WTC11 (cell line): ENCODE results near the gene MGAT3. TPM values are rescaled to one million over a fixed set of nuclear protein-coding genes. Genes with fewer than 3 reads are reported as not detected.

ENCODE experiments used
- ATAC-seq: fragments of 200-7000 bp; cut with Tn5 transposase; 2 replicates; pipeline ENCODE4 v1.10.0; 2021; ENCODE audit warnings: mild to moderate bottlenecking, moderate library complexity
- CTCF ChIA-PET: fragments of 300-600 bp; sonication (Branson Sonifier 250); formaldehyde crosslinking; loops from one replicate; lab custom pipeline; 2021; ENCODE audit warnings: antibody characterized with exemption; lab: Charles Lee
- POLR2A ChIA-PET: fragments of 350-600 bp; sonication (Branson Sonifier 250); formaldehyde crosslinking; loops from one replicate; lab custom pipeline; 2021; ENCODE audit warnings: antibody characterized with exemption; lab: Charles Lee
- DNase-seq: peaks from one replicate; pipeline ENCODE4 v3.0.0; 2021; ENCODE audit warnings: low spot score
- H3K27ac Mint-ChIP-seq: 2 replicates; pipeline ENCODE4 v1.8.0; 2021; ENCODE audit warnings: mixed read lengths
- H3K27me3 Mint-ChIP-seq: 2 replicates; pipeline ENCODE4 v1.8.0; 2021; ENCODE audit warnings: low read depth, mild to moderate bottlenecking, moderate library complexity, mixed read lengths
- H3K36me3 Mint-ChIP-seq: 2 replicates; pipeline ENCODE4 v1.8.0; 2021; ENCODE audit warnings: mixed read lengths
- H3K4me1 Mint-ChIP-seq: 2 replicates; pipeline ENCODE4 v1.8.0; 2022; ENCODE audit warnings: mixed read lengths
- H3K4me3 Mint-ChIP-seq: 2 replicates; pipeline ENCODE4 v1.8.0; 2021; ENCODE audit warnings: mild to moderate bottlenecking, moderate library complexity, mixed read lengths
- H3K9me3 Mint-ChIP-seq: 2 replicates; pipeline ENCODE4 v1.8.0; 2021; ENCODE audit warnings: mixed read lengths
- ATF1 ChIP-seq: sonication (generic); formaldehyde crosslinking; IDR thresholded peaks from 2 replicates; pipeline ENCODE4 v1.8.1; 2023; ENCODE audit warnings: mild to moderate bottlenecking, moderate library complexity, missing genetic modification reagents
- ATF3 ChIP-seq: sonication (generic); formaldehyde crosslinking; conservative IDR thresholded peaks from 2 replicates; pipeline ENCODE4 v1.8.1; 2022; ENCODE audit warnings: mild to moderate bottlenecking, missing genetic modification reagents
- ATF6 ChIP-seq: sonication (generic); formaldehyde crosslinking; IDR thresholded peaks from 2 replicates; pipeline ENCODE4 v1.8.1; 2023; ENCODE audit warnings: mild to moderate bottlenecking, missing genetic modification reagents
- CBFB ChIP-seq: sonication (generic); formaldehyde crosslinking; IDR thresholded peaks from 2 replicates; pipeline ENCODE4 v1.8.1; 2022; ENCODE audit warnings: mild to moderate bottlenecking, low read depth, missing genetic modification reagents
- CDX4 ChIP-seq: fragments of 250-450 bp; sonication (Bioruptor Pico); IDR thresholded peaks from 2 replicates; pipeline ENCODE4 v1.9.0; 2021; ENCODE audit warnings: moderate library complexity, mild to moderate bottlenecking, inconsistent platforms, borderline replicate concordance
- CREB1 ChIP-seq: sonication (generic); formaldehyde crosslinking; IDR thresholded peaks from 2 replicates; pipeline ENCODE4 v1.8.0; 2023; ENCODE audit warnings: mild to moderate bottlenecking, missing genetic modification reagents
- CREM ChIP-seq: sonication (generic); formaldehyde crosslinking; IDR thresholded peaks from 2 replicates; pipeline ENCODE4 v1.8.1; 2022; ENCODE audit warnings: mild to moderate bottlenecking, missing genetic modification reagents, moderate library complexity
- CTCF ChIP-seq: fragments of 200-600 bp; IDR thresholded peaks from 2 replicates; pipeline ENCODE4 v1.8.0; 2022; ENCODE audit warnings: antibody characterized with exemption
- ETV6 ChIP-seq: sonication (generic); formaldehyde crosslinking; IDR thresholded peaks from 2 replicates; pipeline ENCODE4 v1.8.1; 2022; ENCODE audit warnings: mild to moderate bottlenecking, missing genetic modification reagents
- GRHL2 ChIP-seq: fragments of 250-450 bp; sonication (Bioruptor Pico); IDR thresholded peaks from 2 replicates; pipeline ENCODE4 v1.8.0; 2022; ENCODE audit warnings: mild to moderate bottlenecking, moderate library complexity; ENCODE audit not compliant: insufficient replicate concordance, severe bottlenecking
- KAT7 ChIP-seq: sonication (generic); formaldehyde crosslinking; IDR thresholded peaks from 2 replicates; pipeline ENCODE4 v1.8.1; 2023; ENCODE audit warnings: missing genetic modification reagents, mild to moderate bottlenecking, borderline replicate concordance
- MXD4 ChIP-seq: fragments of 250-450 bp; sonication (Bioruptor Pico); IDR thresholded peaks from 2 replicates; pipeline ENCODE4 v1.8.0; 2021; ENCODE audit warnings: mild to moderate bottlenecking, moderate library complexity, borderline replicate concordance
- NFE2L1 ChIP-seq: sonication (generic); formaldehyde crosslinking; IDR thresholded peaks from 2 replicates; pipeline ENCODE4 v1.8.1; 2023; ENCODE audit warnings: missing genetic modification reagents
- NFYB ChIP-seq: sonication (generic); formaldehyde crosslinking; conservative IDR thresholded peaks from 2 replicates; pipeline ENCODE4 v1.8.0; 2022; ENCODE audit warnings: low read depth, missing genetic modification reagents
- RELA ChIP-seq: sonication (generic); formaldehyde crosslinking; IDR thresholded peaks from 2 replicates; pipeline ENCODE4 v1.8.1; 2022; ENCODE audit warnings: missing genetic modification reagents, mild to moderate bottlenecking, borderline replicate concordance
- SMAD3 ChIP-seq: sonication (generic); formaldehyde crosslinking; IDR thresholded peaks from 2 replicates; pipeline ENCODE4 v1.8.0; 2022; ENCODE audit warnings: missing genetic modification reagents, mild to moderate bottlenecking, borderline replicate concordance
- STAT6 ChIP-seq: sonication (generic); formaldehyde crosslinking; conservative IDR thresholded peaks from 2 replicates; pipeline ENCODE4 v1.8.1; 2023; ENCODE audit warnings: mild to moderate bottlenecking, low read depth, missing genetic modification reagents, moderate library complexity
- TEAD4 ChIP-seq: sonication (generic); formaldehyde crosslinking; IDR thresholded peaks from 2 replicates; pipeline ENCODE4 v1.8.0; 2022; ENCODE audit warnings: mild to moderate bottlenecking, missing genetic modification reagents
- USF2 ChIP-seq: sonication (generic); formaldehyde crosslinking; IDR thresholded peaks from 2 replicates; pipeline ENCODE4 v1.8.1; 2023; ENCODE audit warnings: mild to moderate bottlenecking, missing genetic modification reagents, moderate library complexity
- ZNF121 ChIP-seq: sonication (generic); formaldehyde crosslinking; IDR thresholded peaks from 2 replicates; pipeline ENCODE4 v1.8.0; 2023; ENCODE audit warnings: missing genetic modification reagents
- ZNF263 ChIP-seq: sonication (generic); formaldehyde crosslinking; IDR thresholded peaks from 2 replicates; pipeline ENCODE4 v1.8.1; 2022; ENCODE audit warnings: low read depth, mild to moderate bottlenecking, moderate library complexity, missing genetic modification reagents
- ZNF396 ChIP-seq: fragments of 250-450 bp; sonication (Bioruptor Pico); IDR thresholded peaks from 2 replicates; pipeline ENCODE4 v1.8.0; 2021; ENCODE audit warnings: mild to moderate bottlenecking, moderate library complexity, borderline replicate concordance
- ZNF423 ChIP-seq: fragments of 250-450 bp; sonication (Bioruptor Pico); IDR thresholded peaks from 2 replicates; pipeline ENCODE4 v2.1.2; 2022; ENCODE audit warnings: mild to moderate bottlenecking, moderate library complexity
- ZNF425 ChIP-seq: fragments of 250-450 bp; sonication (Bioruptor Pico); conservative IDR thresholded peaks from 2 replicates; pipeline ENCODE4 v1.9.0; 2021; ENCODE audit warnings: mild to moderate bottlenecking
- total RNA-seq: library from RNA; stranded (reverse); gene quantifications from 3 replicates; pipeline ENCODE4 v1.2.3, GENCODE V29; 2021

The MGAT3 gene
- total RNA-seq, 1 experiment from 2014 or later = 11.4 TPM

GRCh38 chr22:39422101-39422500, 34.7 kb upstream of the MGAT3 start (continued):
- TF ChIP-seq NFYB (CRISPR knock-in tag) = no peak
- TF ChIP-seq CBFB (CRISPR knock-in tag) = no peak
- no peak for TF ChIP-seq GRHL2 (CRISPR knock-in tag)
- no peak for TF ChIP-seq NFE2L1 (CRISPR knock-in tag)
- no peak for TF ChIP-seq STAT6 (CRISPR knock-in tag)
- TF ChIP-seq ATF1 (CRISPR knock-in tag) = no peak
- TF ChIP-seq ZNF423 (CRISPR knock-in tag) = no peak
- no peak for TF ChIP-seq RELA
- TF ChIP-seq CREM = no peak
- no peak for TF ChIP-seq ZNF263 (CRISPR knock-in tag)

GRCh38 chr22:39422721-39423120, 34.1 kb upstream of the MGAT3 start:
- H3K4me3 Mint-ChIP-seq = no peak overlapping the region
- H3K4me1 Mint-ChIP-seq = peaks cover 18% of the 10 kb centered on the region
- no peaks in the 10 kb centered on the region for H3K27me3 Mint-ChIP-seq
- H3K36me3 Mint-ChIP-seq = peaks cover 45% of the 10 kb centered on the region
- H3K9me3 Mint-ChIP-seq = no peaks in the 10 kb centered on the region
- ATAC-seq = no peak
- DNase-seq = no peak
- TF ChIP-seq TEAD4 (CRISPR knock-in tag) (no peak), ATF6 (CRISPR knock-in tag) (no peak), ZNF396 (CRISPR knock-in tag) (no peak), USF2 (CRISPR knock-in tag) (no peak), MXD4 (CRISPR knock-in tag) (no peak), CTCF (no peak), CREB1 (CRISPR knock-in tag) (no peak), ETV6 (CRISPR knock-in tag) (no peak)
- TF ChIP-seq, all 79 proteins: peak for 0
- CTCF ChIA-PET = interaction anchor here (0.7 to 1.6 kb wide), 2 partner anchors 14 to 103 kb away, joined by 4 to 9 read pairs; partner anchors contain the start of gene RPL3
- POLR2A ChIA-PET = no interaction called here
- no peak overlapping the region for H3K27ac Mint-ChIP-seq

GRCh38 chr22:39423976-39424375, 32.8 kb upstream of the MGAT3 start:
- H3K36me3 Mint-ChIP-seq = peaks cover 35% of the 10 kb centered on the region
- DNase-seq = no peak
- ATAC-seq = no peak
- H3K27ac Mint-ChIP-seq = no peak overlapping the region
- peaks cover 30% of the 10 kb centered on the region for H3K4me1 Mint-ChIP-seq
- POLR2A ChIA-PET = no interaction called here
- H3K9me3 Mint-ChIP-seq = no peaks in the 10 kb centered on the region
- CTCF ChIA-PET = interaction anchor here (1.6 kb wide), 1 partner anchor 13 kb away, joined by 9 read pairs; no protein-coding TSS in a partner anchor
- no peak overlapping the region for H3K4me3 Mint-ChIP-seq
- no peaks in the 10 kb centered on the region for H3K27me3 Mint-ChIP-seq
- TF ChIP-seq NFE2L1 (CRISPR knock-in tag) = no peak
- no peak for TF ChIP-seq SMAD3 (CRISPR knock-in tag)
- TF ChIP-seq ETV6 (CRISPR knock-in tag) = no peak
- TF ChIP-seq ZNF425 = no peak
- no peak for TF ChIP-seq CDX4 (CRISPR knock-in tag)
- no peak for TF ChIP-seq ATF3 (CRISPR knock-in tag)
- TF ChIP-seq KAT7 (CRISPR knock-in tag) = no peak
- no peak for TF ChIP-seq ZNF121 (CRISPR knock-in tag)
